Measurements from ENCODE around the gene ZBTB25.
A peak's percentile ranks its signal among the peaks of the same experiment; 100 is the strongest.

ZBTB25 gene

DNA sequence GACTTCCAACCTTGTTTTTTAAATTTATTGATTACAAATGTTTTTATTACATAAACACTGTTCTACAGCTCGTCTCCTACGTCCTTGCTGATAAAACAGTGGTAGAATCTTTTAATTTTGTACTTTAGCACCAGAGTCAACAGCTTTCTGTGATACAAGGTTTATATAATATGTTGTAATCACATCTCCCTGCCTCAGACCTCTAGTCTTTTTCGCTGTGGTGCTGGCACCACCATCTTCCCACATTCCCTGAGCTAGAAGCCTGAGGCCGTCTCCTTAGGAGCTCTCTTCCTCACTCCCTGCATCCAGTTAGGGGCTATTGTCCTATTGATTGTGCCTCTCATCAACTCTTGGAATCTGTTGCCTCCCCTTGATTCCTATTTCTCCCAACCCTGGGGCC is 98.3 kb downstream of the ZBTB25 start:
- Histone ChIP-seq H3K4me1 (ENCODE audit: control insufficient read depth, insufficient read depth, low read length) (peaks cover 16% of the 10 kb centered on the region), H3K9me3 (ENCODE audit: control insufficient read depth, low read length) (no peaks in the 10 kb centered on the region), H3K36me3 (ENCODE audit: control insufficient read depth, insufficient read depth, low read length, severe bottlenecking) (peaks cover 27% of the 10 kb centered on the region), H3K4me3 (ENCODE audit: low read length) (no peak overlapping the region), H3K9ac (ENCODE audit: low read length) (no peak overlapping the region), H3K27me3 (replicated peaks; ENCODE audit: control insufficient read depth, insufficient read depth, low read length) (no peaks in the 10 kb centered on the region)
- no peak for DNase-seq (ENCODE audit: low read depth)

DNA sequence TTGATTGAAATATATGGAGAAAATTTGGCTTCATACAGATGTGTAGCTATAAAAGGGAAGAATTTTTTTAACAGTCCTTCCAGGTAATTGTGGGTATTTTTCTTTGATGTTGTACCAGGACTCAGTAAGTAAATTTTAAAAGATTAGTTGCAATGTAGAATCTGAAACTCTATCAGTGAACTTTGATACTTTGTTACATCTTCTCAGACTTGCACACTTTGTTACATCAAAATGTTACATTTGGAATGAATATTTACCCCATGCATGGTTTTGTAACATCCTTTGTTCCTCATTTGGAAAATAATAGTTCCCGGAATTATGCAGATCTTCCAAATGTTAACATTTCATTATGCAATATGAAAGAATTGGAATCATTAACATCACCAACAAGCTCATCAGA is 101.7 kb downstream of the ZBTB25 start:
- no peak for DNase-seq (ENCODE audit: low read depth)
- H3K4me3 ChIP-seq (ENCODE audit: low read length), result no peak overlapping the region
- no peaks in the 10 kb centered on the region for H3K9me3 ChIP-seq (ENCODE audit: control insufficient read depth, low read length)
- H3K4me1 ChIP-seq (ENCODE audit: control insufficient read depth, insufficient read depth, low read length), result peaks cover 9% of the 10 kb centered on the region
- H3K9ac ChIP-seq (ENCODE audit: low read length), result peak overlapping the region; percentile 50
- H3K27me3 ChIP-seq (replicated peaks; ENCODE audit: control insufficient read depth, insufficient read depth, low read length), result no peaks in the 10 kb centered on the region
- H3K36me3 ChIP-seq (ENCODE audit: control insufficient read depth, insufficient read depth, low read length, severe bottlenecking), result peaks cover 27% of the 10 kb centered on the region

GRCh38 chr14:64400829-64401459 is 102.7 kb downstream of the ZBTB25 start:
- Histone ChIP-seq H3K4me3 (ENCODE audit: low read length) (no peak overlapping the region), H3K36me3 (ENCODE audit: control insufficient read depth, insufficient read depth, low read length, severe bottlenecking) (peaks cover 27% of the 10 kb centered on the region), H3K27me3 (replicated peaks; ENCODE audit: control insufficient read depth, insufficient read depth, low read length) (no peaks in the 10 kb centered on the region), H3K9me3 (ENCODE audit: control insufficient read depth, low read length) (no peaks in the 10 kb centered on the region), H3K4me1 (ENCODE audit: control insufficient read depth, insufficient read depth, low read length) (peaks cover 9% of the 10 kb centered on the region), H3K9ac (ENCODE audit: low read length) (peak overlapping the region; percentile 54)
- peak; percentile 70 for DNase-seq (ENCODE audit: low read depth)
